Gastroesophageal sphincter (tissue), 4 donors: ENCODE results near the gene GTF2IRD1. TPM values are rescaled to one million over a fixed set of nuclear protein-coding genes. Genes with fewer than 3 reads are reported as not detected.

Source experiments
- ATAC-seq: fragments of 150-250 bp; one replicate; pipeline ENCODE4 v1.9.1; 2016; ENCODE audit warnings: mild to moderate bottlenecking, moderate library complexity
- H3K27ac ChIP-seq, 4 donors: fragments of 200-600 bp; sonication (generic) in 3 of 4; 1 replicate in 3 of 4; 2 replicates in 1 of 4; pipeline ENCODE4 v1.5.1; 2016 to 2019
- H3K27me3 ChIP-seq: fragments of 200-600 bp; sonication (generic); one replicate; pipeline ENCODE4 v1.5.1; 2019
- H3K36me3 ChIP-seq, 2 donors: fragments of 200-600 bp; sonication (generic); one replicate each; pipeline ENCODE4 v1.5.1; 2019; ENCODE audit warnings: control low read depth in 1 of 2
- H3K4me1 ChIP-seq, 3 donors: fragments of 200-600 bp; sonication (generic); 1 replicate in 2 of 3; 2 replicates in 1 of 3; pipeline ENCODE4 v1.5.1; 2016 to 2019; ENCODE audit warnings: control low read depth in 2 of 3
- H3K4me3 ChIP-seq, 2 donors: fragments of 200-600 bp; sonication (generic); one replicate each; pipeline ENCODE4 v1.5.1; 2019; ENCODE audit warnings: mild to moderate bottlenecking in 1 of 2, moderate library complexity in 1 of 2
- H3K9me3 ChIP-seq, 3 donors: fragments of 200-600 bp; sonication (generic); one replicate each; pipeline ENCODE4 v1.5.1; 2017 to 2019; ENCODE audit warnings: control low read depth in 2 of 3
- CTCF ChIP-seq, 4 experiments: fragments of 200-600 bp in 2 of 4; fragments of 450-650 bp in 2 of 4; sonication (generic) in 1 of 4; IDR thresholded peaks; one replicate each; pipeline ENCODE4 v1.5.1; 2017 to 2019; ENCODE audit warnings: antibody characterized with exemption in 4 of 4, mild to moderate bottlenecking in 2 of 4, moderate library complexity in 2 of 4
- EP300 ChIP-seq: sonication (generic); formaldehyde crosslinking; IDR thresholded peaks from one replicate; pipeline ENCODE4 v1.6.1; 2017; ENCODE audit warnings: antibody characterized with exemption, mild to moderate bottlenecking
- POLR2A ChIP-seq, 2 donors: fragments of 450-650 bp; IDR thresholded peaks; one replicate each; pipeline ENCODE4 v1.6.1; 2017; ENCODE audit warnings: antibody characterized with exemption in 2 of 2, mild to moderate bottlenecking in 2 of 2, moderate library complexity in 1 of 2
- POLR2AphosphoS5 ChIP-seq: sonication (generic); formaldehyde crosslinking; IDR thresholded peaks from one replicate; pipeline ENCODE4 v1.6.1; 2017; ENCODE audit warnings: antibody characterized with exemption
- WGBS, 2 donors: methylation state at CpG; one replicate each; pipeline ENCODE4 v1.1.5; 2018; ENCODE audit warnings: low coverage in 1 of 2; 5-methylcytosine and 5-hydroxymethylcytosine counted together
- total RNA-seq, 4 donors: library from RNA; depleted of rRNA; stranded (reverse); fragments of >200 nt; gene quantifications; one replicate each; pipeline ENCODE4 v1.1.0, GENCODE V29; 2016

The GTF2IRD1 gene
- total RNA-seq, 4 donors from 2014 or later = 21.5 to 49.0 (median 28.2) TPM

DNA sequence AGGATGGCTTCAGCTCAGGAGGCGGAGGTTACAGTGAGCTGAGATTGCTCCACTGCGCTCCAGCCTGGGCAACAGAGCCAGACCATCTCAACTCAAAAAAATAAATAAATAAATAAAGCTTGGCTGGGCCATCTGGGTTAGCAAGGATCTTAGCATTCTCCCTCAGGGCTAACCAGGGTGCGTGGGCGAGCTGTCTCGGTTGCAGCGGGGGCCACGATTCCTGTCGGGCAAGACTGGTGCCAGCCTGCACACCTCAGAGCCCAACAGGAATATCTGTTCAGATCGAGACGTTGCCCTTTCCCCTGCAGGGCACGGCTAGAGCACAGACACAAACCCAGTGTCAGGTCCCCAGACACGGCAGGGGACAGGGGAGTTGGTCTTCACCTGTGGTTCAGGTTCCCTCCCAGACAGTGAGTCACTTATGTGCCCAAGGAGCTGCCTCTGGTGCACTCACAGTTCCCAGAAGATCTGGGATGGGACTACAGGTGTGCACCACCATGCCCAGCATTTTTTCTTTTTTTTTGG, 128.3 kb downstream of the GTF2IRD1 start:
- Histone ChIP-seq H3K4me1 (peaks cover 0 to 27% (median 5%) of the 10 kb centered on the region in 3 donors), H3K9me3 (no peaks in the 10 kb centered on the region), H3K27me3 (no peaks in the 10 kb centered on the region), H3K4me3 (no peak overlapping the region), H3K36me3 (peaks cover 0 to 12% of the 10 kb centered on the region in 2 donors), H3K27ac (no peak overlapping the region)
- TF ChIP-seq POLR2AphosphoS5 (no peak), CTCF (IDR thresholded peaks at IDR 0.05) (no peak), POLR2A (IDR thresholded peaks at IDR 0.05) (no peak), EP300 (no peak)
- no peak for ATAC-seq
- 92 to 100% methylated on average over 2 to 4 of the region's 12 CpGs for WGBS, 2 donors

DNA sequence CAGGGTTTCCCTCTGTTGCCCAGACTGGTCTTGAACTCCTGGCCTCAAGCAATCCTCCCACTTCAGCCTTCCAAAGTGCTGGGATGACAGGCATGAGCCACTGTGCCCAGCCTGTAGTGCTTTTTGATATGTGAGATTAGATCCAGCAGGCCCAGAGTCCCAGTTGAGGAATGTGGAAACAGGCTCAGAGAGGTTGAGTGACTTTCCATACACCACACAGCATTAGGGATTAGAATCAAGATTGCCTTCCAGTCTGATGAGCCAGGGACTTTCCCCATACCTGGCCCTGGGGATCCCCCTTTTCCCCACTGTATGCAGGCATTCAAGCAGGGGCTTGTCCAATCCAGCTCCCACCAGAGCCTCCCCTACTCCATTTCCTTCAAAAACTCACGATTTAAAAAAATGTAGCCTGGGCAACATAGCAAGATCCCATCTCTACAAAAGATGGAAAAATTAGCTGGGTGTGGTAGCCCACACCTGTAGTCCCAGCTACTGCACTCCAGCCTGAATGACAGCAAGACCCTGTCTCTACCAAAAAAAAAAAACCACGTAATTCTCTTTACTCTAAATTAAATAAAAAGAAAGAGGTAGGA, 128.8 kb downstream of the GTF2IRD1 start:
- 71 to 86% methylated on average over 1 to 2 of the region's 2 CpGs for WGBS, 2 donors
- H3K27me3 ChIP-seq = no peaks in the 10 kb centered on the region
- no peak overlapping the region for H3K27ac ChIP-seq

DNA sequence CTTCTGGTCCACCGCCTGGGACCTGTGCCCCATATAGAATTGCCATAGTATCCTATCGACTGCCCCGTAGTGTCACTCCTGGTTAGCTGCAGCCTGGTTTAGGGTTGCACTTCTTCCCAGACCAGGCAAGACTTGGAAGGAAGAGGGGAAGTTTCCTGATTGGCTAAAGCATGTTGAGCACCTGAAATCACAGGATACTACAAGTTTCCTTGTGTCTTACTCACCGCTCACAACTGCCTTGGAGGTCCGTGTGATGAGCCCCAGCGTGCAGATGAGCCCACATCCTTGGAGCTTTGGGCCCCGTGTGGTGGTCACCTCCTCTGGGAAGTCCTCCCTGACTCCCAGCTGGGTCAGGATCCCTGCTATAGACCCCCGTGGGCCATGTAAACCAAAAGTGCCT, 129.9 kb downstream of the GTF2IRD1 start:
- Histone ChIP-seq H3K27ac (no peak overlapping the region), H3K36me3 (peaks cover 0 to 12% of the 10 kb centered on the region in 2 donors), H3K4me3 (no peak overlapping the region), H3K9me3 (no peaks in the 10 kb centered on the region), H3K27me3 (no peaks in the 10 kb centered on the region), H3K4me1 (peaks cover 0 to 41% (median 10%) of the 10 kb centered on the region in 3 donors)
- 80 to 94% methylated on average over 1 to 8 of the region's 8 CpGs for WGBS, 2 donors
- ATAC-seq = no peak
- TF ChIP-seq POLR2AphosphoS5 = no peak

More for the DNA sequence above, 128.8 kb downstream of the GTF2IRD1 start:
- ATAC-seq = no peak
- TF ChIP-seq POLR2A (IDR thresholded peaks at IDR 0.05) (no peak), CTCF (IDR thresholded peaks at IDR 0.05) (no peak), EP300 (no peak), POLR2AphosphoS5 (no peak)
- peaks cover 0 to 33% (median 9%) of the 10 kb centered on the region in 3 donors for H3K4me1 ChIP-seq
- no peak overlapping the region for H3K4me3 ChIP-seq
- no peaks in the 10 kb centered on the region for H3K9me3 ChIP-seq
- peaks cover 0 to 12% of the 10 kb centered on the region in 2 donors for H3K36me3 ChIP-seq

DNA sequence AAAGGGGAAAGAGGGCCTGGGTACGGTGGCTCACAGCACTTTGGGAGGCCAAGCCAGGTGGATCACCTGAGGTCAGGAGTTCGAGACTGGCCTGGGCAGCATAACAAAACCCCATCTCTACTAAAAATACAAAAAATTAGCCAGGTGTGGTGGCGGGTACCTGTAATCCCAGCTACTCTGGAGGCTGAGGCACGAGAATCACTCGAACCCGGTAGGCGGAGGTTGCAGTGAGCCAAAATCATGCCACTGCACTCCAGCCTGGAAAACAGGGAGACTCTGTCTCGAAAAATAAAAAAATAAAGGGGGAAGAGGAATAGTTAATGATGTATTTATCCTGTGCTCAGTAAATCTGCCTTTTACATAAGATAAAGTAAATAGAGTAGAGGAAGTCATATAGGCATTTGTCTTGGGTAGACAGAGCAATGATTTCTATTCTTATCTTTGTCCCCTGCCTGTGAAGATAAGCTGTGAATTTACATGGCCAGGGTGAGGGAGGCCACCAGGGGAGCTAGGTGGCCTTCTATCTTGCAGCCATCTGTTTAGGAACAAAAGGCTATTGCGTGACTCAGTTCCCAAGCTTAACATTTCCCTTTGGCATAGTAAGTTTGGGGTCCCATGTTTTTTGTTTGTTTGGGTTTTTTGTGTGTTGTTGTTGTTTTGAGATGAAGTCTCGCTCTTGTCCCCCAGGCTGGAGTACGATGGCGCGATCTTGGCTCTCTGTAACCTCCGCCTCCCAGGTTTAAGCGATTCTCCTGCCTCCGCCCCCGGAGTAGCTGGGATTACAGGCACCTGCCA, 130.7 kb downstream of the GTF2IRD1 start:
- H3K9me3 ChIP-seq = no peaks in the 10 kb centered on the region
- H3K4me1 ChIP-seq = peaks cover 0 to 41% (median 10%) of the 10 kb centered on the region in 3 donors
- peaks cover 0 to 19% of the 10 kb centered on the region in 2 donors for H3K36me3 ChIP-seq
- H3K27me3 ChIP-seq = no peaks in the 10 kb centered on the region
- no peak overlapping the region for H3K4me3 ChIP-seq
- TF ChIP-seq EP300 (no peak), CTCF (IDR thresholded peaks at IDR 0.05) (no peak), POLR2AphosphoS5 (no peak), POLR2A (IDR thresholded peaks at IDR 0.05) (no peak)
- 91 to 93% methylated on average over 10 to 15 of the region's 17 CpGs for WGBS, 2 donors
- ATAC-seq = no peak
- H3K27ac ChIP-seq = no peak overlapping the region

DNA sequence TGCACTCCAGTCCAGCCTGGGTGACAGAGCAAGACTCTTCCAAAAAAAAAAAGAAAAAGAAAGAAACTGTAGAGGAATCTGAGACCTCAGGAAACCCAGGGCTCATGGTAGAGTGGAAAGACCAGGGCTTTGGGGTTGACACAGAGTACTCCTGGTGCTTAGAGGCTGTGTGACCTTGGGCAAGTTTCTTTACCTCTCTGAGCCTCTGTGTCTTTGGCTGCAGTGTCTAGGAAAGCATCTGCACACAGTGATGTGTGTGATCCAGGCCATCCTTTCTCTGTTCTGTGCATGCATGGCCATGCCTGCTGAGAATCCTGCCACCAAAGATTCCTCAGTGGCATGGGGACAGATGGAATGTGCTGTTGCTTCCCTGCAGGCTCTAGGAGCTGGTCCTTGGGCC, 132.1 kb downstream of the GTF2IRD1 start:
- H3K9me3 ChIP-seq = no peaks in the 10 kb centered on the region
- H3K36me3 ChIP-seq = peaks cover 0 to 34% of the 10 kb centered on the region in 2 donors
- ATAC-seq = no peak
- peak overlapping the region in 2 of 4 donors; percentile 53 to 64 for H3K27ac ChIP-seq
- peaks cover 0 to 27% (median 10%) of the 10 kb centered on the region in 3 donors for H3K4me1 ChIP-seq
- H3K4me3 ChIP-seq = no peak overlapping the region
- TF ChIP-seq POLR2AphosphoS5 (no peak), CTCF (IDR thresholded peaks at IDR 0.05) (no peak), EP300 (no peak), POLR2A (IDR thresholded peaks at IDR 0.05) (no peak)
- H3K27me3 ChIP-seq = no peaks in the 10 kb centered on the region
